B cell (primary cell): ENCODE results near the gene SEMA4D. TPM values are rescaled to one million over a fixed set of nuclear protein-coding genes. Genes with fewer than 3 reads are reported as not detected.

Source experiments
- ATAC-seq: fragments of 200-7000 bp; cut with Tn5 transposase; one replicate; pipeline ENCODE4 v1.10.0; 2021; ENCODE audit warnings: low read depth, mild to moderate bottlenecking, moderate number of reproducible peaks, moderate library complexity
- CTCF ChIA-PET: fragments of 350-600 bp; sonication (Branson Sonifier 250); formaldehyde crosslinking; loops from one replicate; lab custom pipeline; 2021; ENCODE audit warnings: antibody characterized with exemption, inconsistent platforms; lab: Charles Lee
- POLR2A ChIA-PET: fragments of 350-600 bp; sonication (Branson Sonifier 250); formaldehyde crosslinking; loops from one replicate; lab custom pipeline; 2021; ENCODE audit warnings: antibody characterized with exemption; lab: Charles Lee
- DNase-seq: peaks from one replicate; pipeline ENCODE4 v3.0.0; 2013
- H2AFZ ChIP-seq: 2 replicates; pipeline ENCODE4 v1.6.1; 2012; ENCODE audit warnings: mild to moderate bottlenecking, low read depth, low read length; ENCODE audit not compliant: insufficient read depth, poor library complexity, severe bottlenecking
- H3K27ac ChIP-seq, 2 donors: 1 replicate in 1 of 2; 2 replicates in 1 of 2; pipeline ENCODE4 v1.5.1; 2012 to 2013; ENCODE audit warnings: low read length in 2 of 2, mild to moderate bottlenecking in 2 of 2, moderate library complexity in 1 of 2
- H3K27me3 ChIP-seq, 4 experiments: fragments of 200-600 bp in 1 of 4; sonication (generic) in 1 of 4; replicated peaks in 1 of 4; 1 replicate in 2 of 4; 2 replicates in 2 of 4; pipeline versions ENCODE4 v1.6.1 to v1.7.0; 2013 to 2016; ENCODE audit warnings: low read length in 3 of 4, mild to moderate bottlenecking in 2 of 4, mixed read lengths in 1 of 4, moderate library complexity in 1 of 4; ENCODE audit not compliant: insufficient read depth in 4 of 4, control insufficient read depth in 3 of 4; ENCODE audit errors: control extremely low read depth in 1 of 4
- H3K36me3 ChIP-seq, 2 experiments: replicated peaks in 1 of 2; 1 replicate in 1 of 2; 2 replicates in 1 of 2; pipeline versions ENCODE4 v1.6.1 to v1.7.1; 2013; ENCODE audit warnings: low read length in 1 of 2; ENCODE audit not compliant: insufficient read depth in 2 of 2, control insufficient read depth in 1 of 2; ENCODE audit errors: control extremely low read depth in 1 of 2, extremely low read depth in 1 of 2
- H3K4me1 ChIP-seq, 2 donors: fragments of 200-600 bp in 1 of 2; sonication (generic) in 1 of 2; 1 replicate in 1 of 2; 2 replicates in 1 of 2; pipeline versions ENCODE4 v1.5.1 to v1.6.1; 2013 to 2017; ENCODE audit warnings: low read length in 2 of 2; ENCODE audit not compliant: control insufficient read depth in 2 of 2, insufficient read depth in 2 of 2
- H3K4me2 ChIP-seq: replicated peaks from 2 replicates; pipeline ENCODE3; 2012; ENCODE audit warnings: mild to moderate bottlenecking, low read depth, low read length; ENCODE audit not compliant: poor library complexity, severe bottlenecking
- H3K4me3 ChIP-seq, 5 experiments: fragments of 200-600 bp in 1 of 5; sonication (generic) in 1 of 5; 1 replicate in 3 of 5; 2 replicates in 2 of 5; pipeline versions ENCODE4 v1.5.1 to v1.7.0; 2011 to 2016; ENCODE audit warnings: low read length in 4 of 5, mild to moderate bottlenecking in 4 of 5, low read depth in 2 of 5, control low read depth in 1 of 5, moderate library complexity in 1 of 5; ENCODE audit not compliant: insufficient read depth in 1 of 5; ENCODE audit errors: control extremely low read depth in 1 of 5, extremely low read depth in 1 of 5
- H3K79me2 ChIP-seq: fragments of 200-600 bp; sonication (generic); one replicate; pipeline ENCODE4 v1.6.0; 2016; ENCODE audit warnings: low read length; ENCODE audit not compliant: control insufficient read depth, insufficient read depth
- H3K9ac ChIP-seq: fragments of 200-600 bp; sonication (generic); 2 replicates; pipeline ENCODE4 v1.6.1; 2017; ENCODE audit warnings: mild to moderate bottlenecking, low read length, moderate library complexity
- H3K9me3 ChIP-seq, 3 donors: one replicate each; pipeline versions ENCODE4 v1.6.1 to v1.7.1; 2013; ENCODE audit warnings: low read length in 2 of 3; ENCODE audit not compliant: control insufficient read depth in 2 of 3, insufficient read depth in 1 of 3; ENCODE audit errors: control extremely low read depth in 1 of 3
- H4K20me1 ChIP-seq: 2 replicates; pipeline ENCODE4 v1.6.0; 2012; ENCODE audit warnings: mild to moderate bottlenecking, low read length; ENCODE audit not compliant: insufficient read depth, control insufficient read depth, poor library complexity, severe bottlenecking
- H3K27ac Mint-ChIP-seq: one replicate; pipeline ENCODE4 v1.8.0; 2021; ENCODE audit warnings: mixed read lengths
- H3K27me3 Mint-ChIP-seq: one replicate; pipeline ENCODE4 v1.8.0; 2021; ENCODE audit warnings: mixed read lengths
- H3K4me1 Mint-ChIP-seq: one replicate; pipeline ENCODE4 v1.8.0; 2021; ENCODE audit warnings: mixed read lengths
- H3K4me3 Mint-ChIP-seq: one replicate; pipeline ENCODE4 v1.8.0; 2021; ENCODE audit warnings: mixed read lengths
- H3K9me3 Mint-ChIP-seq: one replicate; pipeline ENCODE4 v1.8.0; 2022; ENCODE audit warnings: mixed read lengths; ENCODE audit not compliant: insufficient read depth
- EZH2 ChIP-seq: IDR thresholded peaks from 2 replicates; pipeline ENCODE4 v1.6.1; 2012; ENCODE audit warnings: borderline replicate concordance, low read depth, mild to moderate bottlenecking, moderate library complexity, low read length; ENCODE audit not compliant: insufficient read depth, poor library complexity, severe bottlenecking
- WGBS: methylation state at CpG from one replicate; pipeline ENCODE4 v1.1.5; 2013; ENCODE audit warnings: missing lambda C conversion rate; ENCODE audit not compliant: insufficient coverage; 5-methylcytosine and 5-hydroxymethylcytosine counted together
- intact Hi-C: fragments of 100-400 bp; cut with micrococcal nuclease; formaldehyde crosslinking; loops from one replicate; pipeline ENCODE4 v1.10.0; 2022
- polyA plus RNA-seq: library from polyadenylated mRNA; depleted of rRNA; stranded (reverse); fragments of >200 nt; gene quantifications from 2 replicates; pipeline ENCODE4 v1.2.3, GENCODE V29; 2012
- total RNA-seq, 2 donors: library from RNA; stranded (reverse); fragments of 120-200 nt in 1 of 2; gene quantifications; 1 replicate in 1 of 2; 2 replicates in 1 of 2; pipeline versions ENCODE4 v1.2.3 to v1.2.4, GENCODE V29; 2013 to 2022
- TF ChIP-seq, protein P1 (sequence below): fragments of 200-600 bp; IDR thresholded peaks from one replicate; pipeline ENCODE4 v1.8.0; 2022; ENCODE audit warnings: antibody characterized with exemption, mild to moderate bottlenecking

Gene SEMA4D
- total and polyA plus RNA-seq, 2 donors (not counting 1 experiment from before 2014, with no cell fraction given) = 53.6 to 231 TPM

DNA sequence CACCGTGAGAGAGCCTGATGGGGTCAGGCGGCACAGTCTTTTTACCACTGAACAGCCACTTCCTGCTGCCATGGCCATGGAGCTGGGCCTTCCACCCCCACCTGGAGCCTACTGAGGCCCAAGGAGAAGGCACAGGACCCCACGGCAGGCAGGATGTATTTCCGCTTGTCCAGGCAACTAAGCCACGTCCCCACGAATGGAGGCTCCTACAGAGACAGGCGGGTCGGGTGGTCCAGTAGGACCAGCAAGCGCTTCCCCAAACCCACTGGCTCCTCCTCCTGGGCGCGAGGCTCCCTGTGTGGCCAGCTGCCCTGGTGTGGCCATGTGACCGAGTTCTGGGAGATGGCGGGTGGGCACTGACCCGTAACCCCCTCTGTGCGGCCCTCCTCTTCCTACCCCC is 113.1 kb downstream of the SEMA4D start:
- no peak overlapping the region for H2AFZ ChIP-seq
- no peak overlapping the region for H3K4me3 ChIP-seq
- Mint-ChIP-seq H3K4me1 (peaks cover 29% of the 10 kb centered on the region), H3K9me3 (no peaks in the 10 kb centered on the region), H3K27ac (peak overlapping the region; percentile 1), H3K4me3 (no peak overlapping the region), H3K27me3 (no peaks in the 10 kb centered on the region)
- H3K27me3 ChIP-seq = no peaks in the 10 kb centered on the region
- no peak overlapping the region for H3K4me2 ChIP-seq
- H3K36me3 ChIP-seq = peaks cover 0 to 92% of the 10 kb centered on the region in 2 experiments
- intact Hi-C loops = no loop called here
- H3K9me3 ChIP-seq = no peaks in the 10 kb centered on the region
- CTCF ChIA-PET = interaction anchor here (0.6 kb wide), 1 partner anchor 218 kb away, joined by 3 read pairs; no protein-coding TSS in a partner anchor
- H3K79me2 ChIP-seq = peaks cover 3% of the 10 kb centered on the region
- H4K20me1 ChIP-seq = peaks cover 5% of the 10 kb centered on the region
- TF ChIP-seq, protein P1, sequence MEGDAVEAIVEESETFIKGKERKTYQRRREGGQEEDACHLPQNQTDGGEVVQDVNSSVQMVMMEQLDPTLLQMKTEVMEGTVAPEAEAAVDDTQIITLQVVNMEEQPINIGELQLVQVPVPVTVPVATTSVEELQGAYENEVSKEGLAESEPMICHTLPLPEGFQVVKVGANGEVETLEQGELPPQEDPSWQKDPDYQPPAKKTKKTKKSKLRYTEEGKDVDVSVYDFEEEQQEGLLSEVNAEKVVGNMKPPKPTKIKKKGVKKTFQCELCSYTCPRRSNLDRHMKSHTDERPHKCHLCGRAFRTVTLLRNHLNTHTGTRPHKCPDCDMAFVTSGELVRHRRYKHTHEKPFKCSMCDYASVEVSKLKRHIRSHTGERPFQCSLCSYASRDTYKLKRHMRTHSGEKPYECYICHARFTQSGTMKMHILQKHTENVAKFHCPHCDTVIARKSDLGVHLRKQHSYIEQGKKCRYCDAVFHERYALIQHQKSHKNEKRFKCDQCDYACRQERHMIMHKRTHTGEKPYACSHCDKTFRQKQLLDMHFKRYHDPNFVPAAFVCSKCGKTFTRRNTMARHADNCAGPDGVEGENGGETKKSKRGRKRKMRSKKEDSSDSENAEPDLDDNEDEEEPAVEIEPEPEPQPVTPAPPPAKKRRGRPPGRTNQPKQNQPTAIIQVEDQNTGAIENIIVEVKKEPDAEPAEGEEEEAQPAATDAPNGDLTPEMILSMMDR = no peak
- no peak for TF ChIP-seq EZH2
- POLR2A ChIA-PET = interaction anchor here (0.6 kb wide), 1 partner anchor 11 kb away, joined by 4 read pairs; no protein-coding TSS in a partner anchor
- H3K4me1 ChIP-seq = peaks cover 0 to 31% of the 10 kb centered on the region in 2 donors
- H3K27ac ChIP-seq = no peak overlapping the region
- WGBS = 97% methylated on average over 14 of the region's 15 CpGs
- no peak overlapping the region for H3K9ac ChIP-seq
- no peak for ATAC-seq
- DNase-seq = no peak

DNA sequence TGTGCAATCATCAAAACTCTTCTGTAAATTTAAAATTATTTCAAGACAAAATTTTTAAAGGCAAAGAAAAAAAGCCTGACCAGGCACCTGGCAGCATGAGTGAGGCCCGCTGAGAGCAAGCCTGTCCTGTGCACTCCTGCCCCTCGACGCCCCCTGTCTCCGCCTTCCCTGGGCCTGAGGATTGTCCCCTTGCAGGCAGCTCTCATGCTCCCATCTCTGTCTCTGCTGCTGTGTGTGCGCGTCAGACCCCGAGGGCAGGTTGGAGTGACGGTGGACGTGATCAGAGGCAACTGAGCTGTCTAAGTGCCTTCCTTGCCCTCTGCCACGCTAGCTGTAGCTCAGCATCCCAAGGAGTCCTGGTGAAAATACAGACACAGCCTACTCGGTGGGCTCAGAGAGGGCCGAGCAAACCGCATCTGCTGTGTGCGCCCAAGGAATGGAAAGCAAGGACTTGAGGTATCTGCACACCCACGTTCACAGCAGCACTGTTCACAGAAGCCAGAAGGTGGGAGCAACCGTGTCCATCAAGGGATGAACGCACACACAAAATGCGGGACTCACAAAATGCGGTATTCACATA is 114.1 kb downstream of the SEMA4D start:
- peaks cover 5% of the 10 kb centered on the region for H4K20me1 ChIP-seq
- no peaks in the 10 kb centered on the region for H3K9me3 ChIP-seq
- no peaks in the 10 kb centered on the region for H3K27me3 ChIP-seq
- 95% methylated on average over 19 of the region's 19 CpGs for WGBS
- H3K27me3 Mint-ChIP-seq = no peaks in the 10 kb centered on the region
- no peak overlapping the region for H2AFZ ChIP-seq
- H3K4me1 Mint-ChIP-seq = peaks cover 29% of the 10 kb centered on the region
- H3K4me1 ChIP-seq = peaks cover 0 to 31% of the 10 kb centered on the region in 2 donors
- ATAC-seq (no peak), DNase-seq (no peak)
- H3K27ac ChIP-seq = no peak overlapping the region
- no peak overlapping the region for H3K27ac Mint-ChIP-seq
- no peak for TF ChIP-seq EZH2
- TF ChIP-seq, protein P1 = no peak
- H3K9me3 Mint-ChIP-seq = no peaks in the 10 kb centered on the region
- peaks cover 0 to 91% of the 10 kb centered on the region in 2 experiments for H3K36me3 ChIP-seq
- no peak overlapping the region for H3K4me2 ChIP-seq
- POLR2A ChIA-PET = interaction anchor here (0.6 kb wide), 1 partner anchor 13 kb away, joined by 3 read pairs; no protein-coding TSS in a partner anchor
- peaks cover 3% of the 10 kb centered on the region for H3K79me2 ChIP-seq
- H3K4me3 Mint-ChIP-seq = no peak overlapping the region
- CTCF ChIA-PET = interaction anchor here (3.1 kb wide), 1 partner anchor 166 kb away, joined by 19 read pairs; no protein-coding TSS in a partner anchor
- intact Hi-C loops = no loop called here
- H3K9ac ChIP-seq = no peak overlapping the region
- H3K4me3 ChIP-seq = no peak overlapping the region
